Measurements from ENCODE around the gene PCNT.

The PCNT gene

DNA sequence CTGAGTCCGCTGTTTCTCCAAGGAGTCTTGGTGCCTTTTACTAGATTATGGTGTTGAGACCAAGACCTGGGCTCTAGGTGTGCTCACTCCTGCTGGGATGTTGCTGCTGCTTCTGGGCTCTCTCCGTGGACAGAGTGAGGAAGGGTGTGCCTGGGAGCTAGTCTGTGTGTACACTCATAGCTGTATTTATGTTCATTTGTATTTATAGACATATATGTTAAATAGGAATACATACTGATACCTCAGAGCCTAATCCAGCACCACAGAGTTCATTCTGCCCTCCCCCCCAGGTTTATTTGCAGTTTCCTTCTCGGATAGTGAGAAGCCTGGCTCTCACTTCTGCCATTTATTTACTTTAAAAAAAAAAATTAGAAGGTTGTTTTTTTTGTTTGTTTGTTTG is 12.6 kb downstream of the PCNT start:
- no peak for DNase-seq (ENCODE audit: low read depth, low spot score)

DNA sequence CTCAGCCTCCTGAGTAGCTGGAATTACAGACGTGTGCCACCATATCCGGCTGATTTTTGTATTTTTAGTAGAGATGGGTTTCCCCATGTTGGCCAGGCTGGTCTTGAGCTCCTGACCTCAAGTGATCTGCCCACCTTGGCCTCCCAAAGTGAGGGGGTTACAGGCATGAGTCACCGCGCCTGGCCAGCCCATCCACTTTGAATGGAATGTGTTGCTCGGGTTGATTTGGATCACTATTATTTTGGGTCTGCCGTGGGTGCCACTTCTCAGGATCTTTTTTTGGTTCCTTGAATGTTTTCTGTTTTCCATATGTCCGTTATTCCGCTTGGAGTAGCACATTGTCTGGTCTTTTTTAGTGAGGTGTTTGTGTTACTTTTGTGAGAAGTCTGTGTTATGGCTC is 17.0 kb downstream of the PCNT start:
- DNase-seq (ENCODE audit: low read depth, low spot score): no peak

- no peak for DNase-seq (ENCODE audit: low read depth, low spot score)
Observed at GRCh38 chr21:46344219-46344915, 20.4 kb downstream of the PCNT start.

GRCh38 chr21:46345861-46346260 is 21.9 kb downstream of the PCNT start:
- DNase-seq (ENCODE audit: low read depth, low spot score): no peak

DNA sequence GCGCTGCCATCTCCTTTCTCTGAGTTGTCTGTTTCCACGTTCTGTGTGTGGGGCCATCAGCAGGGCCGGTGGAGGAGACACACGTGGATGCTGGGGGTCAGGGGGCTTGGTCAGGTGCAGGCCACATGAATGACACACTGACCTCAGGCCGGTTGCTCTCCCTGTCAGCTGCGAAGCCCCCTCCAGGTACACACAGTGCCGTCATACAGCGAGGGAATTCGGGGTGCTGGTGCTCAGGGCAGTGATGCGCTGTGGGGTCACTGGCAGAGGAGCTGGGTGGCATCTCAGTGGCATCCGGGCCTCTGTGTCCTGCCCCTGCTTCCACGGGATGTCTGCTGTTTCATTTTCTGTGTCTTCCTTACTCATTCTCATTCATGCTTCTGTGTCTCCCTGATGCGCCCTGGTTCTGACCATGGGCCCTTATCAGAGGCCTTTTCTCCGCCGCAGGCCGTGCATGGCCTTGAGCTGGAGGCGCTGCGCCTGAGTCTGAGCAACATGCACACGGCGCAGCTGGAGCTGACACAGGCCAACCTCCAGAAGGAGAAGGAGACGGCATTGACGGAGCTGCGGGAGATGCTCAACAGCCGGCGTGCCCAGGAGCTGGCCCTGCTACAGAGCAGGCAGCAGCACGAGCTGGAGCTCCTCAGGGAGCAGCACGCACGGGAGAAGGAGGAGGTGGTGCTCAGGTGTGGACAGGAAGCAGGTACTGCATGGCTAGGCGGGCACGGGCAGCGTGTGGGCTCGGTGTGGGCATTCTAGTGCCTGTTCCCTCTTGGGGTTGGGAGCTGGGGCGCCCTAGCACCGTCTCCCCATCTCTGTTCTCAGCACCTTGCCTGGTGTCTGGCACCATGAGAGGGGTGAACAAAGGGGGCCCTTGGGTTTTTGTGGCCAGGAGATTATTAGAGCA is 22.6 kb downstream of the PCNT start:
- no peak for DNase-seq (ENCODE audit: low read depth, low spot score)

- DNase-seq (ENCODE audit: low read depth, low spot score): no peak
Observed at GRCh38 chr21:46347203-46347550, 23.2 kb downstream of the PCNT start.

- DNase-seq (ENCODE audit: low read depth, low spot score): no peak
Observed at GRCh38 chr21:46347791-46348381, 23.9 kb downstream of the PCNT start.

GRCh38 chr21:46349134-46349760 is 25.3 kb downstream of the PCNT start:
- DNase-seq (ENCODE audit: low read depth, low spot score): no peak

DNA sequence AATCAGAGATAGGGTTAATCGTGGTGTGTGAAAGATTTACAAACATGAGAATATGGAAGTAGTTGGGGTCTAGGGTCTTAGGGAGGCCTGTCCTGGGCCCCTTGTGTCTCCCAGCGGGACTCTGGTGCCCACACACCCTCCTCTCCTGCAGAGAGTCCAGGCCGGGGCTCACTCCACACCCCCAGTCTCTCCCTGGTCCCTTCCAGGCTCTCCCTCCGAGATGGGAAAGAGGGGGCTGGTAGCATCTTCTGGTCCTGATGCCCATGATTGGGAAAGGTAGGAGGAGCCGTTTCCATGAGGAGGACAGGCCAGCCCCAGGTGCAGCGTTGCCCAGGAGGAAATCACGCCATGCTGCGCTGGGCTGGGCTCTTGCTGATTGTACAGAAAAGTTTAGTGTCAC is 26.6 kb downstream of the PCNT start:
- no peak for DNase-seq (ENCODE audit: low read depth, low spot score)

DNA sequence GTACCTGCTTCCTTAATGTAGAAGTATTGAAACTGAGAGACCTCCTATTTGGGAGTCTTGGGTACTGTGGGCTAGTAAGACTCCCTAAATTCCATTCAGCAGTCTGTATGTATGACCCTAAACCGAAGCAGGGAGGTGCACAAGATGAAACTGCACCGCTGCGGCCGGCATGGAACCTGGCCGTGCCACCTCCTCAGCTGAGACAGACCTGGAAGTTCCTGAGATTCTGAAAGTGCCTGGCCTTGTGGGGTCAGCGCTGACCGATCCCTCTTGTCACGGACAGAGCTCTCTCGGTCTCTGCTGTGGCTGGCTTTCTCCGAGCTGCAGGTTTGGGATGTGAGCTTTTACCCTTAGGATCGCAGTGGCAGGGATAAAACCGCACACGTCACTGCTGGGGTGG is 27.0 kb downstream of the PCNT start:
- no peak for DNase-seq (ENCODE audit: low read depth, low spot score)

DNA sequence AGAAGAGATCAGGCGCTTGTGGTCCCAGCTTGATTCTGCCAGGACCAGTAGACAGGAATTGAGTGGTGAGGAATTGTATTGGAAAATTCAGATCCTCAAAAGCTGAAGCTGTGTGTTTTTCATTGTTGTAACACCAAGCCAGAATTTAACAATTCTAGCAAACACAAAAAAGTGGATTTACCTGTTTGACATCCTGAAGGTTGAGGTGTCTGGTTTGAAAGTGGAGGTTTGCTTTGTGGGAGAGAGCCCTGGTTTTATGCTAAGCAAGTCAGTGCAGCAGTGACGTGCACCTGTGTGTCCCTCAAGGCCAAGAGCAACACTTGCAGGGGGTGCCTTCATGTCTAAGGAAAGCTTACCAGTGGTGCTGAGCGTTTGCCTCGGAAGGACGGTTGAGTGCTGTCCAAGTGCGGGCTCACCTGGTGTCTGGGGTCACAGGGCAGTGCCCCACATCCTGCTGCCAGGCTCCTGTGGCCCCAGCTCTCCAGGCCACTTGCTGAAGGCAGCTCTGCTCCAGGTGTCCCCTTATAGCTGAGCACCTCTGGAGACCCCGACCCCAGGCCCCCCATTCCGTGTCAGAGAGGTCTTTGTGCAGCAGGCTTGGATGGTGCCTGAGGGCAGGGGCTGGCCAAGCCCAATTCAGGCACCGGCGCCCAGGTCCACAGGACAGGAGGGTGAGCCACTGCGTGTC is 27.7 kb downstream of the PCNT start:
- DNase-seq (ENCODE audit: low read depth, low spot score): no peak

DNA sequence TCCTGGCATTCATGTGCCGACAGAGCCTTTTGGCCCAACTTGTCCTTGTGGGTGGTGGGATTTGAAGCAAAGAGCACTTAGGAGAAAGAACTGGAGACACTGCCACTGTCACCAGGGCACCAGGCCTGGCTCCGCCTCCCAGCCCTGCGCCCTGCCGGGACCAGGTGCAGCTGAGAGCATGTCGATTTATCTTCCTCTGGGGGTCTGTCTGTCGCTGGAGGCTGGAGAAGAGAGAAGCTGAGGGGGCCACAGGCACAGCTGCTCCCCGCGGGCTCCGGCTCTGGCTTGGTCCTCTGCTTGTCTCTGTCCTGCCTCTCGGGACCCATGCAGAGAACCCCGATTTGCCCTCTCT is 28.2 kb downstream of the PCNT start:
- no peak for DNase-seq (ENCODE audit: low read depth, low spot score)

GRCh38 chr21:46352913-46353312 is 29.0 kb downstream of the PCNT start:
- no peak for DNase-seq (ENCODE audit: low read depth, low spot score)

GRCh38 chr21:46354046-46354445 is 30.1 kb downstream of the PCNT start:
- DNase-seq (ENCODE audit: low read depth, low spot score): no peak

- no peak for DNase-seq (ENCODE audit: low read depth, low spot score)
Observed at GRCh38 chr21:46354518-46354917, 30.6 kb downstream of the PCNT start.

DNA sequence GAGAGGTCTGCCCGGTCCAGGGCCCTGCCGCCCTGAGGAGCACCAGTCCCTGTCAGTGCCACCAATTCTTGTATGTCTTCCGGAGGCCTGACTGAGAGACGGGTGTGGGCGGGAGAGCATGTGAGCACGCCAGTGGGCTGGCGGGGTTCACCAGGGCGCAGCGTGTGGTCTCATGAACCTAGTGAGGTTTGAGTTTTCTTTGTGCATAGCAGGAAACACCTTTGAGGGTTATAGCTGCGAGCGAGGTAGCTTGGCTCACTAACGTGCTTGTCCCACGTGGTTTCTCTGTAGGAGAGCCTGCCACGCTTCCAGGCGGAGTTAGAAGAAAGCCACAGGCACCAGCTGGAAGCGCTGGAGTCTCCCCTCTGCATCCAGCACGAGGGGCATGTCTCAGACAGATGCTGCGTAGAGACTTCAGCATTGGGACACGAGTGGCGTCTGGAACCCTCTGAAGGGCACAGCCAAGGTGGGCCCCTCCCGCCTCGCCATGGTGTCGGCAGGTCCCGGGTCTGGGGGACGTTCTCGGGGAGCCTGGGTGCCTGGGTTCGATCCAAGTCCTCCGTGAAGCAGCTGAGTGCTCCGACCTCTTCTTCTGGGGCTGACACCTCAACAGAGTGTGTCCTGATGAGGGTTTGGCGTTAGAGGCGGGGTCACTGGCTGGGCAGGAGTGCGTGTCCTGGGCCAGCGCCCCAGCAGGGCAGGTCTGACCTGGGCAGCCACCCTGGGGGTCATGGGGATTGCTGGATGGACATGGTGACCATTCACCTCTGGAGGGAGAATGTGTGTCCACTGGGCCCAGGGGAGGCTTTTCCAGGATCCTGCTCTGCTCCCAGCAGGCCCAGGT is 31.4 kb downstream of the PCNT start:
- no peak for DNase-seq (ENCODE audit: low read depth, low spot score)

DNA sequence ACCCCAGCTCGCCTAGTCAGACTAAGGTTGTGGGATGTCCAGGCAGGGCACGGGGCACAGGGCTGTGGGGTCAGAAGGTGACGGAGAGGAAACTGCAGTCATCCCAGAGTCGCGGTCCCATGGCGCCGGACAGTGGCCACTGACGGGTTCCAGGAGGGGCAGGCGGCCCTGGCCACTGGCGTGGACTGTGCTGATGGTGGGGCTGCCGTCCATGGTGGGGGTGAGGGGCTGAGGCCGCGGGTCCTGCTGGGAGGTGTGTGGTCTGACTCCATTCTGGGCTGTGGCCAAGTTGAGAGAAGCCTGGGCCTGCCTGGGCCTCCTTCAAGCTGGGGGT is 32.0 kb downstream of the PCNT start:
- no peak for DNase-seq (ENCODE audit: low read depth, low spot score)

GRCh38 chr21:46356494-46357334 is 32.8 kb downstream of the PCNT start:
- no peak for DNase-seq (ENCODE audit: low read depth, low spot score)

- no peak for DNase-seq (ENCODE audit: low read depth, low spot score)
Observed at GRCh38 chr21:46357335-46357604, 33.3 kb downstream of the PCNT start.

GRCh38 chr21:46357684-46358425 is 33.9 kb downstream of the PCNT start:
- no peak for DNase-seq (ENCODE audit: low read depth, low spot score)

Measured in activated CD4-positive, CD25-positive, alpha-beta regulatory T cell treated with anti-CD3 and anti-CD28 coated beads, Interleukin-2, amount 50 U/mL, for 16 hours (primary cell).